Measurements from ENCODE around the gene LAS1L. TPM values are rescaled to one million over a fixed set of nuclear protein-coding genes. Genes with fewer than 3 reads are reported as not detected.
A peak's percentile ranks its signal among the peaks of the same experiment; 100 is the strongest.

Gene LAS1L
- total and polyA plus RNA-seq, 2 donors (not counting 3 experiments of a cell fraction or from before 2014, with no cell fraction given): 22.9 to 34.2 TPM

DNA sequence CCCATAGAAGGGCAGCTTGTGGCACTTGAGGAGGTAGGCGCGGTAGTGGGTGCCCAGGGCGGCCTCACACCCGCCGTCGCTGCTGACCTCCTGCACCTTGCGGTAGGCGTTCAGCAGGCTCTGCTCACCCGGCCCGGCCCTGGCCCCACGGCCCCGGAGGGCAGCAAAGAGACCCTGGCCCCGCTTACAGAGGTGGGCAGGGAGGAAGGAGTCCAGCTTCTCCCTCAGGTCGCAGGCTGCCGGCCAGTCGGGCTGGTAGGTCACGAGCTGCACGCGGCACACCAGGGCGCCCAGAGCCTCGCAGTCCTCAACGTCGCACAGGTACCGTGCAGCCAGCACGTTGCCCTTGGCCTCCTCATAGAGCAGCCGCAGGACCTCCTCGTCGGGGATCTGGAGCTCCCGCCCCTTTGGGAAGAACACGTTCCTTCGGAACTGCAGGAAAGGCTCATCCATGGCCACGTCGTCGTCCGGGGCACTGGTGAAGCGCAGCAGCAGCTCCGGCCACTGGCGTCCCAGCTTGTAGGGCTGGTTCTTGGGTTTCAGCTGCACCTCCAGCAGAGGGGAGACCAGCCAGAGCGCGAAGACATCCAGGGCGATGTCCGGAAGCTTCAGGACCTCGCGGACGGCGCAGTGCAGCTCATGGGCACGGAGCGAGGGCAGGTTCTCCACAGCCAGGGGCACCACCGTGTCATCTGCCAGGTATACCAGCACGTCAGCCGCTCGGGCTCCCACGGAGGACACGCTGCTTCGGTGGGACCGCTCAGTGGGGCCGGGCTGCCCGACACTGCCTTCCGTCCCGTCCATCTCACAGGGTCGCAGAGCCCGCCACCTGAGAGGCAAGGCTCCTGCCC, 17.1 kb upstream of the LAS1L start:
- H3K4me1 ChIP-seq (ENCODE audit: control insufficient read depth, extremely low read depth, insufficient read depth, low read length): no peaks in the 10 kb centered on the region
- H3K36me3 ChIP-seq (ENCODE audit: control insufficient read depth in 2 of 2, extremely low read depth in 1 of 2, insufficient read depth in 2 of 2, low read length in 2 of 2): no peaks in the 10 kb centered on the region
- dilution Hi-C loops (cut with MboI; ENCODE audit: extremely low pct_ligation_motif_present, low sequenced_read_pairs) (no loop called here), intact Hi-C loops (cut with micrococcal nuclease) (no loop called here)
- DNase-seq (ENCODE audit: low read depth, low spot score): no peak
- peak; percentile 40 for FAIRE-seq
- ChIA-PET CTCF (no interaction called here), POLR2A (no interaction called here)
- no peak overlapping the region for H3K4me3 ChIP-seq (replicated peaks in 1 of 3; ENCODE audit: insufficient read depth in 1 of 3, low read depth in 1 of 3, low read length in 3 of 3)
- H3K27me3 ChIP-seq (ENCODE audit: control insufficient read depth in 2 of 2, insufficient read depth in 2 of 2, low read length in 2 of 2): no peaks in the 10 kb centered on the region
- H2AFZ ChIP-seq (ENCODE audit: low read depth, low read length): no peak overlapping the region
- no peaks in the 10 kb centered on the region for H4K20me1 ChIP-seq (replicated peaks; ENCODE audit: control insufficient read depth, extremely low read depth, insufficient read depth, low read length)
- H3K9me3 ChIP-seq (replicated peaks; ENCODE audit: control insufficient read depth, insufficient read depth, low read length): no peaks in the 10 kb centered on the region
- H3K9me1 ChIP-seq (replicated peaks; ENCODE audit: control insufficient read depth, extremely low read depth, insufficient read depth, low read length): no peaks in the 10 kb centered on the region
- no TSS peak for BruUV-seq (replicated peaks)
- H3K79me2 ChIP-seq (ENCODE audit: control insufficient read depth, insufficient read depth, low read length): no peaks in the 10 kb centered on the region
- H3K9ac ChIP-seq (replicated peaks; ENCODE audit: extremely low read depth, insufficient read depth, low read length): no peak overlapping the region
- no peak overlapping the region for H3K27ac ChIP-seq (ENCODE audit: insufficient read depth, low read depth, low read length)
- TF ChIP-seq POLR2A (IDR thresholded peaks at IDR 0.05; ENCODE audit: low read depth, low read length) (no peak), EZH2 (IDR thresholded peaks at IDR 0.05; ENCODE audit: borderline replicate concordance, low read depth, low read length, severe bottlenecking) (no peak), FOS (IDR thresholded peaks at IDR 0.05; ENCODE audit: borderline replicate concordance, insufficient read depth, low read length) (no peak), JUN (IDR thresholded peaks at IDR 0.05; ENCODE audit: borderline replicate concordance, insufficient read depth, insufficient read length, low read depth) (no peak), GATA2 (IDR thresholded peaks at IDR 0.05; ENCODE audit: insufficient read depth, insufficient read length, low read depth, low read length) (no peak), POLR2AphosphoS5 (IDR thresholded peaks at IDR 0.05; ENCODE audit: insufficient read depth, low read depth, low read length) (no peak)
- TF ChIP-seq, protein P1, sequence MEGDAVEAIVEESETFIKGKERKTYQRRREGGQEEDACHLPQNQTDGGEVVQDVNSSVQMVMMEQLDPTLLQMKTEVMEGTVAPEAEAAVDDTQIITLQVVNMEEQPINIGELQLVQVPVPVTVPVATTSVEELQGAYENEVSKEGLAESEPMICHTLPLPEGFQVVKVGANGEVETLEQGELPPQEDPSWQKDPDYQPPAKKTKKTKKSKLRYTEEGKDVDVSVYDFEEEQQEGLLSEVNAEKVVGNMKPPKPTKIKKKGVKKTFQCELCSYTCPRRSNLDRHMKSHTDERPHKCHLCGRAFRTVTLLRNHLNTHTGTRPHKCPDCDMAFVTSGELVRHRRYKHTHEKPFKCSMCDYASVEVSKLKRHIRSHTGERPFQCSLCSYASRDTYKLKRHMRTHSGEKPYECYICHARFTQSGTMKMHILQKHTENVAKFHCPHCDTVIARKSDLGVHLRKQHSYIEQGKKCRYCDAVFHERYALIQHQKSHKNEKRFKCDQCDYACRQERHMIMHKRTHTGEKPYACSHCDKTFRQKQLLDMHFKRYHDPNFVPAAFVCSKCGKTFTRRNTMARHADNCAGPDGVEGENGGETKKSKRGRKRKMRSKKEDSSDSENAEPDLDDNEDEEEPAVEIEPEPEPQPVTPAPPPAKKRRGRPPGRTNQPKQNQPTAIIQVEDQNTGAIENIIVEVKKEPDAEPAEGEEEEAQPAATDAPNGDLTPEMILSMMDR (IDR thresholded peaks at IDR 0.05; ENCODE audit: extremely low read depth in 1 of 2, insufficient read depth in 1 of 2, low read depth in 1 of 2, low read length in 2 of 2): no peak
- no peak overlapping the region for H3K4me2 ChIP-seq (ENCODE audit: insufficient read depth, low read length)

Measured in endothelial cell of umbilical vein (primary cell).